ENCODE results near the gene POLG2. TPM values are rescaled to one million over a fixed set of nuclear protein-coding genes. Genes with fewer than 3 reads are reported as not detected.
"Not testable (repeated sequence)": the region's sequence is repeated elsewhere in the genome, so short reads cannot be mapped to it uniquely, and the experiment has no call there.

The POLG2 gene
- total RNA-seq, 1 experiment from 2014 or later: 8.7 TPM

DNA sequence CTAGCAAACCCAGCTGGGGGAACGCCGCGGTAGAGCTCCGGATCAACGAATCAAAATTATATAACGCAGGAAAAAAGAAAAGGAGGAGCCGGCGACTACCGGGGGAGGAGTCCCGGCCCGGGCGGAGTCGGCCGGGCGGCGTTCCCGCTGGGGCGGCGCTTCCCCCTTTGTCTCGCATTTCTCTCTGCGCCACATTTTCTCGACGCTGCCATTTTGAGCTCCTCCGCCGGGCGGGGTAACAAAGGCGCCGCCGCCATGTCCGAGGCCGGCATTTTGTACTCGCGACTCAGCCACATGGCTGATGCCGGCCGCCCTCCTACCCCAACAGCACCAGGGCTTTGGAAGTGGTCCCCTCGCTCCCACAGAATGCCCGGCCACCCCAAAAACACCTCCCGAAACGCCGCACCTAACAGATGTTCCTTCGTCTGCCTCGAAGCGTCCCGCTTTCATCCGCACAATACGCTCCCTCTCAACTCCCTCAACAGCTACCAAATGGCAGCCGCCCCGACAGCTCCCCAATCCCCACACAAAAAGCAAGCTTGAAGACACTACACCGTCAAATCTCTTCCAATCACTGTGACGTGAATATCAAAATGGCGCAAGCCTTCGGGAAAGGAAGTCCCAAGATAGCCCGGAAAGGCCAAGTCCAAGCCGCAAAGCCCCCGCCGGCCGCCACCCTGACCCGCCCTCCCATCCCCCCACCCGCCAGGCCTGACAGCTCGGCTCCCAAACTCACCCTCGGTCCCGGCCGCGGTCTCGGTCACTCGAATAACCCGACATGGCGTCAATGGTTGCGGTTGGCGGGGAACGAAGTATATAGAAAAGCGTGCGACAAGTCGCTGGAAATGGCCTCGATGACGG is 8.7 kb upstream of the POLG2 start:
- peak; percentile 89 for DNase-seq (ENCODE audit: low read depth)

DNA sequence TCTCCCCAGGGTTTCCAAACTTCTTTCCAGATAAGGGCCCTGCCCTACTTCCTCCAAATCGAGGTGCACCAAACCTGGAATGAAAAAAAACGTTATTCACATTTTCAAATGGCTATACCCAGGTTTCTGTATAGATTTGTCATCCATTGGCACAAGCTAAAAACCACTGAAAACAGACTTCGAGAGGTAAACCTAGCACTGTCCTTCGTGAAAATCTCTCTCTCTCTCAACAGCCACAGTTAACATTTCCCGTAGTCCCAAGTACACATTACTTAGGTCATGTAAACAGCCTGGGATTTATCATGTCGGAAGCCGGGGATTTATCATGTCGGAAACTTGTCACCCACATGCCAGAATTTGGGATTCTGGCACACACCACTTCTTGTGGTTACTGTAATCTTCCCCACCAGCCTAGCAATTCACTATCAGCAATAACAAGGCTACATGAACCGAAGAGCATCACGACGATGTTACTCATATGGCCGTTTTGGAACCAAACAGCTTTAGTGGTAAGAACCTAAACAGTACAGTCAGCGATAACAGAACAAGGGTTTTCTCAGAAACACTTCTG is 8.0 kb upstream of the POLG2 start:
- DNase-seq (ENCODE audit: low read depth): no peak

DNA sequence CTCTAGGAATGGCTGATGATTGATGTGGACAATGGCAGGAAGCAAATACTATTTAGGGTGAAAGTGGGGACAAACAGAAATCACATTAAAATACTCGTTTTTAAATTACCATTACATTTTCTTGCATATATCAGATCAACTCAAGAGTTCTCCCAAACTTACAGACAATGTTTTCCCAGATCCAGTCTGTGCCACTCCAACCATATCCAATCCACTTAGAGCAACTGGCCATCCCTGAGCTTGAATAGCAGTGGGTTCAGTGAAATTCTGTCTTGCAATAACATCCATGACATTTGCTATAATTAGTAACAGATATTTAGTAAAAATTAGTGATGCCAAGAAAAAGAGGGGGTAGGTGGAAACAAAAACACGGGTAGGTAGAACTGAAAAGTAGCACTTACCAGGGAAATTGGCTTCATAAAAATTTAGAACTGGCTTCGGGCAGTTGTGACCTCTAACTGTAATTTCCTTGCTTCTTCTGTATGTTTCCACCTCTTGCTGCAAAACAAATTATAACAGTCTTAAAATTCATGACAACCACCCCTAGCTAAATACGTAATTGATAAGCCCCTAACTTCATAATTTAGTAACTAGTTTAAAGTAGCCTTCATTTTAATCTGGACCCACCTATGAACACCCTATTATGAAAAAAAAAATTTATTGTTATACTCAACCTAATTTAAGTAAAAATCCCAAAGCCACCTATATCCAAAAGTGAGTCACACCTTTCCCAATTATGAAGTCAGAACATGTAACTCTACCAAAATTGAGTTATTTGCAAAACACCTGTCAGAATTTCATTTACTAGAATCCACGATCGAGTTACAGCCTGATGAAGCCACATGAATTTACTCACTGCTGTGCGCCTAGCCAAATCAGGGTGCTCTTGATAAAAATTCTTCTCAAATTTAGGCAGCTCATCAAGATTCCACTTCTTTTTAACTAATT is 7.2 kb upstream of the POLG2 start:
- peak; percentile 30 for DNase-seq (ENCODE audit: low read depth)

DNA sequence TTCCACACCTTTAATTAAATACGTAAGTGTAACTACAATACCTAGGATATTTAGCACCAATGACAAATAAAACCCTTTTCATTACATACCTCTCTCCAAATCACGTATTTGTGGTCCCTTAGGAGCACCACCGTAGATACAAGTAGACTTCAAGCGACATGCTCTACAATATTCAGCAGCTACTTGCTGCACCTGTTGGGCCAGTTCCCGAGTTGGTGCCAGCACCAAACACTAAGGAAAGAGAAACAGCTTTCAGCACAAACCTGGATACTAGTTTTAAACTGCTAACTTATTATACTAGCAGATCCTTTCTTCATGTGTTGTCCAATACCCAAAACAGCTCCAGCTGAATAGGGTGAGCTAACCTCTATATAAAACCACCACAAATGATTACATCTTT is 6.5 kb upstream of the POLG2 start:
- no peak for DNase-seq (ENCODE audit: low read depth)

DNA sequence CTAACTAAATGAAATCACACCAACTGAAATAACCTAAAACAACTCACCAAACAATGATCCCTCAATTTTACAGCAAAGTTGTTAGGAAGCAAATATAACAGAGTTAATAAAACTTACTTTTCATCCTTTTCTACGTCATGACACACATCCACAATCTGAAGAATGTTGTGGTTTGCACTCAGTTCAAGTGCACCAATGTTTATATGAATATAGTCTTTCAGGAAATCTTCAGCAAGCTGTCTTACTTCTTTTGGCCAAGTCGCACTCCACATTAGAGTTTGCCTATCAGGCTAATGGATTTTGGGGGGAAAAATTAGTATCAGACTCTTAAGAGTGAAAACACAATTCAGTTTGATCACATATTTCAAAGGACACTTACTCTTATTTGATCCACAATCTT is 6.0 kb upstream of the POLG2 start:
- DNase-seq (ENCODE audit: low read depth): no peak

DNA sequence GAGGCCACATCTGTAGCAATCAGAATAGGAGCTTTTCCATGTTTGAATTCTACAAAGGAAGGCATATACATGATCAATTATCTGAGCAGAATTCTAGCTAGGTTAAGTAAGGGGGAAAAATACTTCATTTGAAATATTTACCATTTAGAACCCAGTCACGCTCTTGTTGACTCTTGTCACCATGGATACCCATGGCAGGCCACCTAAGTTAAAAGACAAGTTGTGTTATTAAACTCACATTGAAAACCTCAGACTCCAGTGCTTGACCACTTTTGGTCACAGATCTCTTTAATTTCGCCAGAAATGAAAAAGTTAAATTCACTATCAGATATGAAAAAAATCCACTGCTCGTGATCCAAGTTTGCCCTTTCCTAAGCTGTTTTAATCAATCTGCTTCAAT is 5.2 kb upstream of the POLG2 start:
- no peak for DNase-seq (ENCODE audit: low read depth)

DNA sequence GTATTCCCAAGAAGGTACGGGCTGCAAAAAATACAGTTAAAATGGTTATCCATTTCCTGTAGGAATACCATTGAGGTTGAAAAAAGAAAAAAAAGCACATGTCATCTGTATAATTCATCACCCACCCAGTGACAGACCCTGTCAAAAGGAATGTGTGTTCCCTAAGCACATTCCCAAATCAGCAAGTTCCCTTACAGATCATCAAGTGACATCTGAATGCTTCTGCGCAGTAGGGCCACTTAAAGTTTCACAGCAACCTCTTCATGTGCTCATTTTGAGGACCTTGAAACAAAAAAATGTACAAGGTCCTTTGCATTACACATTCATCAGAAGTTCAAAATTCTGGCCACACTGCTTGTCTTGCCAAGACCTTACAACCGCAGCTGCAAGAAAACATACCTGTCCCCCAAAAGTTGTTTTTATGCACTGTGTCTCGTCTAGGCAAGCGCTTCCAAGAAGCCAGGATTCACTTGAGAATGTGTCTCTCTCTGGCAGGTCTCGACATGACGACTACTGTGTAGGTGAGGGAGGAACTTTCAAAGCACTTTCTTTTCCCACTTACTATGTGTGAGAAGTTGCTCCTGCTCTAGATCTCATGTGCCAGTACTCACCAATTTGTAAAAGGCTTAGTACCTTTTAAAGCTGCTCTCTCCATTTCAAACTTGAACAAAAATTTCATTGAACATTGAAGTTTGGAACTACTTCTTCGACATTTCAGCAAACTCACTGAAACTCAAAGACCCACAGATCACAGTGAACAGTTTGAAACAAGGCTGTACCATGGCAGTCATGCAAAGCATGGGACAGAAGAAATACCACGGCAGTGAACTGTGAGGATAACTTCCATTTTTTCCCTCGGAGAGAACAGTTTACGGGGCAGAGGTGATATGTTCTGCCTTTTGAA is 4.3 kb upstream of the POLG2 start:
- no peak for DNase-seq (ENCODE audit: low read depth)

DNA sequence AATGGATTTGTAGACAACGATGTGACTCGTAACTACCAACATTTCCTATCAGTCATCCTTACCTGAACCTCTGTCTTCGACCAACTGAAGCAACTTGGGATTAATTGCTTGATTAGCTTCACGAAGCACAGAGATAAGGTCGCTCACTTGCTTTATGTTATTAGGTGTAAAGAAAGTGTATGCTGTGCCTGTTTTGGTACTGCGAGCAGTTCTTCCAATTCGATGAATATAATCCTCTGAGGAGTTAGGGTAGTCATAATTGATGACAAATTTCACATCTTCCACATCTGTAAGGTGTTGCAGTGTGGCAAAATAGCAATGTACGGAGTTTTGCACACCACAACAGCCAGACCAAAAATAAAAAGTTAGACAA is 3.6 kb upstream of the POLG2 start:
- no peak for DNase-seq (ENCODE audit: low read depth)

DNA sequence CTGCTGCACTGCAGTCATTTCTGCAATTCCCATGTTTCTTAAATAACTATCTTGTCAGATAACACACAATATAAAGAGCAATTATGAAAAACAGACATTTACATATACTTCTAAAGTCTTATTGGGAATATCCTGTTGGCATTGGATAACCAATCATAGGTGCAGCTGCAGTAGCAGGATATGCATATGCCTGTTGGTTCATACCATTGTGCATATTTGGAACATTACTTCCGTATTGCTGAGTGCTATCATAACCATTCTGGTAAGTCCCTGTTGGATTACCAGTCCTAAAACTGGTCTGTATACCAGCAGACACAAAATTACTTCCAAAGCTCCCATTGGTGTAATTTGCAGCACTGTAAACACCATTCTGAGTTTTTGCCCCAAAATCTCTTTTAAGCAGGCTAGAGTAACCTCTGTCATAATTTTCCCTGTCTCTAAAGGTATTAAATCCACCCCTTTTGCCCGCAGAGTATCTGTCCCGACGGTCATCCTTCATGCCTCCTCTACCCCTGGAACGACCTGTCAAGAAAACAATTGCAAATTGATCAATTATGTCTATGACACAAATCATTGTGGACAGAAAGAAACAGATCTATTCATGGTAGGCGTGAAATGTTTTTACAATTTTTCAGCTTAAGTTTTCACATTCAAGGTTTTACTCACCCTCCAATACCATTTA is 3.1 kb upstream of the POLG2 start:
- no peak for DNase-seq (ENCODE audit: low read depth)

DNA sequence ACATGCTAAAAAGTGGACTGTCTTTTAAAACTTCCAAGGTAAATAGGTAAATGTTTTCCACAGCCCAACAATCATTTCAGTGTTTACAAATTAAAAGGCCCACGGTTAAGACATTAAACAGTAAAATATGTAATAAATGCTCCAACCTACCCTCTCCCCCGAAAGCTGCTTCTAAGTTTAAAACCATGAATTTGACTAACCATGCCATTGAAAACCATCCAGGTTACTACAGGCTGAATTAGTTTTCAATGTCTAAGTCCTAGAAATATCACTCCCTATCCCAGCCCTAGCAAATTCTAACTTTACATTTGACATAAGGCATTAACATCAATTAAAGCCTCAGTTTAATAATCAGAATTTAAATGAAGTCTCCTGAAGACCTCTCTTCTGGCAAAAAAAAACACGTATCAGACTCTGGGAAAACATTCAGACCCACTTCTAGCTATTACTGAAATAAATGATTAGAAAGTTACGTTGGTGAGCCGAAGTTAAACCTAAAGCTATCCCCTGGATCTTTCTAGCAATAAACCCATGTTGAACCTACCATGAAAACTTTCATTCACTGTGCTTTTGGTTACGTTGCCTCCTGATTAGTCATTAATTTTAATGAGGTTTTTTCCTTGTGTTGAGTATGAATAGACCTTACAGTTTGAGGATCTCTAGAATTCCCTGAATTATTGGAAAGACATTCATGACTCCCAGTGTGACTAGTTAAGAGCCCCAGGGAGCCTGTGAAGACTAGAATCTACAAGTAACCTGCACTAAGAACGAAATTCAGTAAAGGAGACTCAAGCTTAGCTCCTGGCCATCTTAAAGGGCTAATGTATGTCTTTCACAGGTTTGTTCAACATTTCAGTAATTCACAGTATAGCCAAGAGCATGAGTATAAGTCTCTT is 1.7 kb upstream of the POLG2 start:
- DNase-seq (ENCODE audit: low read depth): no peak

DNA sequence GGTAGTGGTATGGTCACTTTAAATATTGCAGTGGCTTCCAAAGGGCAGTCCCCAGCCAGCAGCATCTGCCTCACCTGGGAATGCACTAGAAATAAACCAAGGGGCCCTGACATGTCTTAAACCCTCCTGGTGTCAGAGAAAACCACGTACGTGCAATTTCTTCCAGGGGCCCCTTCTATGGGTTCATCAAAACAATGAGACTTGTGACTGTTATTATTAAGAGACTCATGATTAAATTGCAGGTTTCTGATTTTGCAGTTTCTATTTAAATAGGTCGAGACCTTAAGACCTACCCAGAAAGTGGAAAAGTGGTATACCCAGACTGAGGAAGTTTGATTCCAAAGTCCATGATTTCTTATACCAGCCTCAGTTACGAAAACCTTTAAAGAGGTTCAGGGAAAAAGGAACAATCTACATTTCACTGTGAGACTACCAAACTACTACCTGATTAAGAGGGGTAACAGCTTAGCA is 746 bp upstream of the POLG2 start:
- no peak for DNase-seq (ENCODE audit: low read depth)

DNA sequence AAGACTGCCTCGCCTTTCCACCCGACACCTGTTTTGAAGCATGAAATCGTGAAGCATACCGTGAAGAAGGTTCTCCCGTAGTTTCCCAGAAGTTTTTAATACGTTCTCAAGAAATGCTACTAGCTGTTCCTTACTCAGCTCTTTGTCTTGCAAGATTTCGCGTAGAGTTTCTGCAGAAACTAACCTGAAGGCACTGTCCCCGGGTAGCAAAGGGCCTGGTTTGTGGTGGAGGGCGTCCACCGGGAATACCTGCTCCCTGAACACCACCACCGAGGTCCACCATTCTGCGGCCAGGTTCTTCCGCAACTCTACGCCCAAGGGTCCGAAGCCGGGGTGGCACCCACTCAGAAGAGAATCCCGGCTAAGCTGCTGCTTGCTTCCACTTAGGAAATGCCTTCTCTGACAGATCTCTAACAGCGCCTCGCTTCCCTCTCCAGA is 487 bp downstream of the POLG2 start:
- DNase-seq (ENCODE audit: low read depth): no peak

DNA sequence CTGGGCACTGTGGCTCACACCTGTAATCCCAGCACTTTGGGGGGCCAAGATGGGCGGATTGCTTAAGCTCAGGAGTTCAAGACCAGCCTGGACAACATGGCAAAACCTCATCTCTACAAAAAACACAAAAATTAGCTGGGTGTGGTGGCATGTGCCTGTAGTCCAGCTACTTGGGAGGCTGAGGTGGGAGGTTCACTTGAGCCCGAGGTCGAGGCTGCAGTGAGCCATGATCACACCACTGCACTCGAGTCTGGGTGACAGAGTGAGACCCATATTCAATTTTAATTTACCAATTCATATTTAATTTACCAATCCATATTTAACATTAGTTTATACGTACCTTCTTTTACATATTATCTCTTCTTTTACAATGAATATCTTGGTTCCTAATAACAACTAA is 1.6 kb downstream of the POLG2 start:
- DNase-seq (ENCODE audit: low read depth): not testable (repeated sequence)

DNA sequence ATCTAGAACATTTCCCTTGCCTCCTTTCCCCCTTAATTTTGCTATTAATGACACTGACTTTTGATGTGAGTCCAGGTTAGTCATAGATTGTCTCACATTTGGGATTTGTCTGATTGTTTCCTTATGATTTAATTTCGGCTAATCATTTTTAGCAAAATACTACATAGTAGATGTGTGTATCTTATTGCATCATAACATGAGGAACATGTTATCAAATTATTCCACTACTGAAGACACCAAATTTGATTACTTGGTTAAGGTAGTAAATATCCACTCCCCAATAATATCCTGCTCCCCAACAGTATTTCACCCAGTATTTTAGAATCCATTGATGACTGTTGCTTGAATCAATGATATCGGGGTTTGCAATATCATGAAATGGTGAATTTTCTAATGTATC is 2.7 kb downstream of the POLG2 start:
- no peak for DNase-seq (ENCODE audit: low read depth)

DNA sequence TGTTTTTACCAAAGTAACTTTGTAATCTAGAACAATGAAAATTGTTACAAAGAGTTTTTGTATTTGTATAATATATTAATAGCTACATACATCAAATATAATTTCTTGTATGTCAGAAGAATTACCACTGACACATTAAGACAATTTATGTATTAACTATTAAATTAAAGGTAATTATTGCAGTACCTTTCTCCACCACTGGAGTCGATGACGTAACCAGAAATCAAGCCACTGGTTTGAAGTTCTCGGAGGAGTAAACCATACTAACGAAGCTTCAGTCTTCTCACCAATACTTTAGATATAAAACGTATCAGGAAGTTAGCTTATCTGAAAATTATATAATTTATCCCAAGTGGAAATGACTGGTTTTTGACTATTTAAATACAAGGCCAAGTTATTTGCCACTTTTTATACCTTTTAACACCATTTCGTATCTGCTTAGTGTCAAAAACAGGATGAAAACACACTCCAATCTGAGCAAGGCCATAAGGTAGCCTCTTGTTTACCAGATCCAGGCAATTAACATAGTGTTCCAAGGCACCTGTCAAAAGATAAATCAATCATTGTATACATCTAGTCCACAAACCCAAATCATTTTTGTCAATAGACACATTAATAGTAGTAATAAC is 4.3 kb downstream of the POLG2 start:
- DNase-seq (ENCODE audit: low read depth): no peak

DNA sequence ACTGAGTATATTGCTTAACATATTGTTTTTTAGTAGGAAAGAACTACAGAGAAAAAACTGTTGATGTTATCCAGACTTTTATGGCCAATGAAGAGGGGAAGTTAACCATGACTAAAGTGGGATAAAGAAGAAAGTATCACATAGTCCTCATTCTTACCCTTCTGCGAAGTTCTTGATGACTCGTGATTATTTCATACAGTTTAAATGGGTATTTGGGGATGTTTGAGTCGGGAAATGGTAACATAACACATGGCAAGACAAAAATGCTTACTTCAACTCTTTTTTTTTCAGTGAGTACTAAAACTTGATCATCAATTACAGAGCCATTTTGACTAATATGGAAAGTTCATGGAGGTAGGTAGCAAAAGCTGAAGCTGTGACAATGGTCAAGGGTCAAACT is 4.9 kb downstream of the POLG2 start:
- no peak for DNase-seq (ENCODE audit: low read depth)

DNA sequence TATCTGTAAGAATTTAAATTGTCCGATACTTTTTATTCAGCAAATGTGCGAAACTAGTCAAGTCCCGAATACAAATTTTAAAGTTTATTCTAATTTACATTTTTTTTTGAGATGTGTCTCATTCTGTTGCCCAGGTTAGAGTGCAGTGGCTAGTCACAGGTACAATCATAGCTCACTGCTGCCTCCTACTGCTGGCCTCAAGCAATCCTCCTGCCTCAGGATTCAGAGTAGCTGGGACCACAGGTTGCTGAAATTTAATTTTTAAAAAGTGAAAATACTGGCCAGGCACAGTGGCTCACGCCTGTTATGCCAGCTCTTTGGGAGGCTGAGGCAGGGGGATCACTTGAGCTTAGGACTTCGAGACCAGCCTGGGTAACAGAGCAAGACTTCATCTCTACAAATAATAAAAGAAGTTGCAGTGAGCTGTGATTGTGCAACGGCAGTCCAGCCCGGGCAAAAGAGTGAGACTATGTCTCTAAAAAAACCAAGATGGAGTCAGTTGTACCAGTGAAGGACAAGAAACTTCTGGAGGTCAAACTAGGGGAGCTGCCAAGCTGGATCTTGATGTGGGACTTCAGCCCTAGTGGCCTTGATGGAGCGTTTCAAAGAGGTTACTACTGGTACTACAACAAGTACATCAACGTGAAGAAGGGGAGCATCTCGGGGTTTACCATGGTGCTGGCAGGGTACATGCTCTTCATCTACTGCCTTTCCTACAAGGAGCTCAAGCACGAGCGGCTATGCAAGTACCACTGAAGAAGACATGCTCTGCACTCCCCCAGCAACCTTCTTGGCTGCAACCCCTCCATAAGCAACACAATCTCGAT is 5.6 kb downstream of the POLG2 start:
- peak; percentile 39 for DNase-seq (ENCODE audit: low read depth)

DNA sequence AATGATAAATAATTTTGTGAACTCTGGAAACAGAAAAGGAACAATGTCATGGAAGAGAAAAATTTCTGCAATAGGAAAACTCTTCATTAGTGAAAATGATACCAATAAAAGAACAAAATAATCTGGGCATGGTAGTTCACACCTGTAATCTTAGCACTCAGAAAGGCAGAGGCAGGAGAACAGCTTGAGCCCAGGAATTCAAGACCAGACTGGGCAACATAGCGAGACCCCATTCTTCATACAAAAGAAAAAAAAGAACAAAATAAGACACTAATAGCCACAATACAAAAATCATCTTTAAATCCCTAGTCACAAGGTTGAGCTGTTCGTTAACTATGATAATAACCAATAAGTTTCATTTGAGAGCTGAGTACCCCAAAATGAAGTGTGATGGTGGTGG is 8.6 kb downstream of the POLG2 start:
- DNase-seq (ENCODE audit: low read depth): no peak

Data from LHCN-M2 (cell line).